Measurements from ENCODE around the gene TAS2R7.
"Not testable (repeated sequence)": the region's sequence is repeated elsewhere in the genome, so short reads cannot be mapped to it uniquely, and the experiment has no call there.

TAS2R7 gene

GRCh38 chr12:10802587-10802986, at the start of gene TAS2R7:
TAS2R7 (minus strand) TSS chr12:10802627; CDS start chr12:10802570, 57 bp downstream.
- H3K27ac Mint-ChIP-seq: no peak within 1 kb of the TSS
- no peak for DNase-seq
- no peaks in the 10 kb centered on the region for H3K36me3 Mint-ChIP-seq (ENCODE audit: low read depth)
- H3K4me1 Mint-ChIP-seq (ENCODE audit: low read depth): no peaks in the 10 kb centered on the region
- no peak within 1 kb of the TSS for H3K4me3 Mint-ChIP-seq
- no peaks in the 10 kb centered on the region for H3K9me3 Mint-ChIP-seq
- peaks cover 35% of the 10 kb centered on the region for H3K27me3 Mint-ChIP-seq

- no peak for DNase-seq
- Mint-ChIP-seq H3K4me3 (no peak overlapping the region), H3K36me3 (ENCODE audit: low read depth) (peaks cover 43% of the 10 kb centered on the region), H3K4me1 (ENCODE audit: low read depth) (peaks cover 48% of the 10 kb centered on the region), H3K27ac (no peak overlapping the region), H3K27me3 (no peaks in the 10 kb centered on the region), H3K9me3 (peaks cover 6% of the 10 kb centered on the region)
These were observed 48.9 kb upstream of the TAS2R7 start for GRCh38 chr12:10851243-10851858.

- no peak within 1 kb of the TSS for H3K27ac Mint-ChIP-seq
- no peak within 1 kb of the TSS for H3K4me3 Mint-ChIP-seq
- no peak for DNase-seq
- H3K36me3 Mint-ChIP-seq (ENCODE audit: low read depth): peaks cover 42% of the 10 kb centered on the region
- H3K9me3 Mint-ChIP-seq: no peaks in the 10 kb centered on the region
- H3K27me3 Mint-ChIP-seq: no peaks in the 10 kb centered on the region
- peaks cover 43% of the 10 kb centered on the region for H3K4me1 Mint-ChIP-seq (ENCODE audit: low read depth)
These were observed 47.0 kb upstream of the TAS2R7 start, which contains the start of gene PRR4 for GRCh38 chr12:10849425-10849878. PRR4 (minus strand) TSS chr12:10849475; CDS start chr12:10849437, 38 bp downstream.

DNA sequence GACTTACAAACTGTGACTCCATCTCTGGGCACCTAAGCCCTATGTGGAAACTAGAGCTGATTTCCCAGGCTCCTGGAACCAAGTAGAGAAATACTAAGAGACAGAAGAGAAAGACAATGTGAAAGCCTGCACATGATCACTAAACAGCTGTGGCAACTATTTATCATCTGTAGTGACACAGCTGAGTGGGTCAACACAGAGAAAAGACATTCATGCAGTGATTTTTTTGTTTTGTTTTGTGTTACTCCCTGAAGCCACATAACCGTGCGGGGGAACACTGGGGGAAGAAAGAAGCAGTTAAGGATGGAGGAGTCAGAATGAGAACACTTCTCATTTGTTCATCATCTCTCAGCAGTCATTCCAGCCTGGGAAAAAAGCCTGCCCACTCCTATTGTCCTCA, 45.3 kb upstream of the TAS2R7 start:
- H3K27me3 Mint-ChIP-seq: no peaks in the 10 kb centered on the region
- H3K4me3 Mint-ChIP-seq: no peak overlapping the region
- H3K27ac Mint-ChIP-seq: no peak overlapping the region
- no peak for DNase-seq
- H3K36me3 Mint-ChIP-seq (ENCODE audit: low read depth): peaks cover 48% of the 10 kb centered on the region
- H3K4me1 Mint-ChIP-seq (ENCODE audit: low read depth): peaks cover 34% of the 10 kb centered on the region
- H3K9me3 Mint-ChIP-seq: no peaks in the 10 kb centered on the region

DNA sequence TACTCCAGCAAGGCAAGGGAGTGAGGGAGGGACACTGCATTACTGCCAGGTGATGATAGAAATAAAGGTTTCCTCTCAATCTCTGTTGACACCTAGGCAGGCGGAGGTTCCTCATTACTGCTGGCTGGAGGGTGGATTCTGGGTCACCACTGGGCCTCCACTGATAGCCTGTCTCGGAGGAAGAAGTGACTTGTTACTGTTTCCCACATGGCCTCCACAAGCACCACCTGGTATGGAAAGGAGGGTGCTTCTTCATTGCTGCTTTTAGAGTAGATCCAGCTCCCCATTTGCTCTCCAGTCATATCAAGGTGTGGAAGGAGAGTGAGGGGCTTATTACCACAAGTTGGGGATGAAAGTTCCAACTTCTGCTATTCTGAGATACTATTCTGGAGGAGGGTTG, 40.4 kb upstream of the TAS2R7 start:
- Mint-ChIP-seq H3K4me1 (ENCODE audit: low read depth) (no peaks in the 10 kb centered on the region), H3K4me3 (no peak overlapping the region), H3K27ac (no peak overlapping the region), H3K36me3 (ENCODE audit: low read depth) (peaks cover 51% of the 10 kb centered on the region), H3K9me3 (peaks cover 5% of the 10 kb centered on the region), H3K27me3 (no peaks in the 10 kb centered on the region)
- DNase-seq: no peak

DNA sequence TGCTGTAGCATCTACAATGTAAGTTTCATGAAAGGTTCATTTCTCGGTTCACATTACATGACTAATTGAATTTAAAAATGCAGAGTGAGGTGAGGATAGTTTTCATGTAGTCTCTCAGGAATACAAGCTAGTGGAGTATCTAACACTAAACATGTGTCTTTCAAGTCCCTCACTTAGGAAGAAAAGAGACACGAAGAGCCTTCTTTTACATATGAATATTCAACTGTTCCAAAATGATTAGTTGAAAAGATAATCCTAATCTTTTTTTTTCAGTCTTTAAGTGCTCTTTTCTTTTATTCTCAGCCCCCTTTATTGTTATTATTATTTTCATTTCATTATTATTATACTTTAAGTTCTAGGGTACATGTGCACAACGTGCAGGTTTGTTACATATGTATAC, 36.0 kb upstream of the TAS2R7 start:
- no peak for DNase-seq
- Mint-ChIP-seq H3K27me3 (no peaks in the 10 kb centered on the region), H3K9me3 (peaks cover 9% of the 10 kb centered on the region), H3K36me3 (ENCODE audit: low read depth) (peaks cover 22% of the 10 kb centered on the region), H3K4me3 (no peak overlapping the region), H3K27ac (no peak overlapping the region), H3K4me1 (ENCODE audit: low read depth) (no peaks in the 10 kb centered on the region)

DNA sequence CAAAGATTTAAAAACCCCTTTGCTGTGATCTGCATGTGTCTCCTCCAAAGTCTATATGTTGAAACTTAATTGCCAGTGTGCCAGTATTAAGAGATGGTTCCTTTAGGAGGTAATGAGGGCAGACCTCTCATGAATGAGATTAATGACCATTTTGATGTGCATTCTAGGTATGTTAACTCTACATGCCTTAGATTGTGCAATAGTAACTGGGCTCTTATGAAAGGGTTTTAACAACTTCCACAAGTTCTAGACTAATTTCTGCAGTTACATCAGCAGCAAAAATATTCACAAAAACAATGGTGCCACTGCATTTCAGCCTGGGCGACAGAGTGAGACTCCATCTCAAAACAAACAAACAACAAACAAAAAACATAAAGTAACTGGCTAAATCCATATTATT, 27.6 kb upstream of the TAS2R7 start:
- H3K36me3 Mint-ChIP-seq (ENCODE audit: low read depth): no peaks in the 10 kb centered on the region
- H3K9me3 Mint-ChIP-seq: no peaks in the 10 kb centered on the region
- no peaks in the 10 kb centered on the region for H3K27me3 Mint-ChIP-seq
- no peaks in the 10 kb centered on the region for H3K4me1 Mint-ChIP-seq (ENCODE audit: low read depth)
- H3K4me3 Mint-ChIP-seq: no peak overlapping the region
- no peak for DNase-seq
- no peak overlapping the region for H3K27ac Mint-ChIP-seq

DNA sequence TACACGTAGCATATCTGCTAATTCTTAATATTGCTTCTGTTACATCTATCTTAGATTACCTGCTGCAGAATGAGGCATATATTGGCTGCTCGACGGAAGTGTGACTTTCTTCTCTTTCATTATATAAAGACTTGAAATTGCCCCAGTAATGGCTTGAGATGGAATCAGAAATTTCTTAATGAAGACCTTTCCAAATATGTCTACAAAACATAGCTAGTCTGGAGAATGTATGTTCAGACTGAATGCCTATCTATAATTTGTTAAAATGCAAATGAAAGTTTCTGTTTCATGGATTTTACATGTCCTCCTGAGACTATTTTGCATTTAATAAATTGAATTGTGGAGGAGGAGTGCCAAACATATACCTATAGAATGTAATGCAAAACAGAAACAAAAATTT, 23.8 kb upstream of the TAS2R7 start, which contains the start of gene TAS2R10:
TAS2R10 (minus strand) TSS at position 101 of the 400 bp plus-strand sequence; CDS start at position 12, 89 bp downstream.
- H3K4me3 Mint-ChIP-seq: no peak within 1 kb of the TSS
- no peaks in the 10 kb centered on the region for H3K27me3 Mint-ChIP-seq
- no peaks in the 10 kb centered on the region for H3K4me1 Mint-ChIP-seq (ENCODE audit: low read depth)
- no peak within 1 kb of the TSS for H3K27ac Mint-ChIP-seq
- DNase-seq: no peak
- H3K36me3 Mint-ChIP-seq (ENCODE audit: low read depth): no peaks in the 10 kb centered on the region
- H3K9me3 Mint-ChIP-seq: no peaks in the 10 kb centered on the region

DNA sequence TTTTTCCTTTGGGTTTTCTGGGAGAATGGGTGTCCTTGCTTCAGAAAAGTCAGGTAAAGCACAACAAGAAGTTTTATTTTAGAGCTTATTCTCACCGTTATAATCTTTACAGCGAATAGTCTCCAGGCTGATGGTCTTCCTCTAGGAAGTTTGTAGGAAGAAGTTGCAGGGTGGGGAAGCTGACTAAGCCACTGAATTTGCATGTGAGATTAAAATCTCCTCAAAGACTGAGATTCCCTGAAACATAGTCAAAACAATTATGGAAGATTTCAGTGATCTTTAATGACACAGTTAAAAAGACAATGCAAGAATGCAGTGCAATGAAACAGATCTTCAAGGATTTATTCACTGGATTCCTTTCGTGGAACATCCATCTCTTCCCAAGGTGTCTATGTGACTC, 22.5 kb upstream of the TAS2R7 start:
- Mint-ChIP-seq H3K4me3 (no peak overlapping the region), H3K36me3 (ENCODE audit: low read depth) (no peaks in the 10 kb centered on the region), H3K27me3 (no peaks in the 10 kb centered on the region), H3K9me3 (no peaks in the 10 kb centered on the region), H3K4me1 (ENCODE audit: low read depth) (no peaks in the 10 kb centered on the region), H3K27ac (no peak overlapping the region)
- no peak for DNase-seq

- H3K27ac Mint-ChIP-seq: no peak overlapping the region
- no peaks in the 10 kb centered on the region for H3K9me3 Mint-ChIP-seq
- H3K27me3 Mint-ChIP-seq: peaks cover 25% of the 10 kb centered on the region
- H3K4me3 Mint-ChIP-seq: no peak overlapping the region
- no peaks in the 10 kb centered on the region for H3K4me1 Mint-ChIP-seq (ENCODE audit: low read depth)
- no peaks in the 10 kb centered on the region for H3K36me3 Mint-ChIP-seq (ENCODE audit: low read depth)
- DNase-seq: no peak
These were observed 9.6 kb upstream of the TAS2R7 start for GRCh38 chr12:10811883-10812536.

DNA sequence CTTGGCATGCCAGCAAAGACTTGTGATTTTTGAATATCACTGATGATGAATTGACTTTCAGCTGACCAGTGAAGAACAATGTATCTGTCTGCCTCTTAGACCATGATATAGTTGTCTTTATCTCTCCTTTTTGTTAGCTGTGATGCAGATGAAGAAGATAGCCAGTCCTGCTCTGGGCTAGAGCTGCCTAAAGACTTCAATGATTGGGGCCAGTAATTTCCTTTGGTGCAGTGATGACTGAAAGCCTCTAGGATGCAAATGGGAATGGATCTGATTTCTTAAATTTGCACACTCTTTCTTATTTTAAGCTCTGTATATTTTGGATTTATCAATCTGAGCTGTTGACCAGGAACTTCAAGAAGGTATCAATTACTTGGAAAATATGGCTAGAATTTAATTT, 7.6 kb upstream of the TAS2R7 start, which contains the start of gene TAS2R9:
TAS2R9 (minus strand) TSS at position 101 of the 400 bp plus-strand sequence; CDS start at position 8, 93 bp downstream.
- Mint-ChIP-seq H3K4me1 (ENCODE audit: low read depth) (no peaks in the 10 kb centered on the region), H3K27ac (no peak within 1 kb of the TSS), H3K9me3 (no peaks in the 10 kb centered on the region), H3K36me3 (ENCODE audit: low read depth) (no peaks in the 10 kb centered on the region), H3K4me3 (no peak within 1 kb of the TSS), H3K27me3 (peaks cover 38% of the 10 kb centered on the region)
- DNase-seq: no peak

DNA sequence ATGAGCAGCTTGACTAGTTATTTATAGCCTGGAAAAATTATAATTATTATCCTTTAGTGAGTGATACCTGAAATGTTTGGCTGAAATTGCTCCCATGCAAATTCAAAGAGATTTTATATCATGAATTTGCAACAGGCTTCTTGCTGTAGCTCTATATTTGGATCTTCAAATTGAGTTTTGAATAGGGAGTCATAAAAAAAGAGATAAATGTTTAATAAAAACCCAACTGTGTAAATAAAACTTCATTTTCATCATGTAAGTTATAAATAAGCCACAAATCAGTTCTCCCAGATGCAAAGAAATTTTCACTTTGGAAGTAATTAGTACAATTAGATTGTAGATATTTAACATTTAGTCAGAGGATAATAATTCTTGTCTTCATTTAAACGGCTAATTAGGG, 4.8 kb upstream of the TAS2R7 start, which contains the start of gene TAS2R8:
TAS2R8 (minus strand) TSS at position 101 of the 400 bp plus-strand sequence. CDS start 306 bp downstream, outside the sequence.
- no peak within 1 kb of the TSS for H3K4me3 Mint-ChIP-seq
- no peaks in the 10 kb centered on the region for H3K36me3 Mint-ChIP-seq (ENCODE audit: low read depth)
- no peak within 1 kb of the TSS for H3K27ac Mint-ChIP-seq
- no peak for DNase-seq
- no peaks in the 10 kb centered on the region for H3K4me1 Mint-ChIP-seq (ENCODE audit: low read depth)
- no peaks in the 10 kb centered on the region for H3K9me3 Mint-ChIP-seq
- peaks cover 43% of the 10 kb centered on the region for H3K27me3 Mint-ChIP-seq

DNA sequence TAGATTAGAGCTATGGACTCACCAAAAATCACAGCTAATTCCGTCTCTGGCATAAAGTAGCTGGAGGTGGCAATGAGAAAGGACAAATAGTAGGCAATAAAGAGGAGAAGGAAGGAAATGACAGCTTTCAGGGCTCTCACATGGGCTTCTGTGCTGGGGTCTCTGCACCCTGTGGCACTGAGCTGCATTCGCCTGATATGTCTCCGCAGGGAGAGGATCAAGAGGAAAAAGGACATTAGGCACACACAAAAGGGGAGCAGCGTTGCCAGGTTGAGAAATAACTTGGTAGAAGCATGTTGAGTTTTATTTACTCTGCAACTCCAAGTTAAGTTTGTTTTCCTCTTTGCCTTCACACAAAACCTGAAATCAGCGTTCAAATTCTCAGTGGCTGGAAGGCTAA, 686 bp downstream of the TAS2R7 start:
- peaks cover 35% of the 10 kb centered on the region for H3K27me3 Mint-ChIP-seq
- no peak for DNase-seq
- no peaks in the 10 kb centered on the region for H3K4me1 Mint-ChIP-seq (ENCODE audit: low read depth)
- H3K9me3 Mint-ChIP-seq: no peaks in the 10 kb centered on the region
- H3K4me3 Mint-ChIP-seq: no peak overlapping the region
- no peak overlapping the region for H3K27ac Mint-ChIP-seq
- H3K36me3 Mint-ChIP-seq (ENCODE audit: low read depth): no peaks in the 10 kb centered on the region

DNA sequence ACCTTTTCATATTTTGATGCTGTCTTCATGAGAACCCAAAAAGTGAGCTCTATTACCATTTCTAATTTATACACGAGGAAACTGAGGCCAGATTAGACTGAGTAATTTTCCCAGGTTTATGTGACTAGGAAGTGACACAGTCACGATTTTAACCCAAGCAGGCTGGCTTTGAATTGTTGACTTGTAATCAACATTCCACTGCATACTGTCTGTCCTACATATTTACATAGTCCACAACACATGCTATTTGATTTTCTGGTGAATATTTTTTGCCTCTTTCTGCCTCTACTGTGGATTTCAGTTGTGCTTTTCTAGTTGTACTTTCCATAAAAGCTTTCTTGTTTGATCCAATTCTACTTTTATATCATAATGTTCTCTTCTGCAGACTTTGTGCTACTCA, 8.2 kb downstream of the TAS2R7 start:
- H3K4me1 Mint-ChIP-seq (ENCODE audit: low read depth): no peaks in the 10 kb centered on the region
- no peak overlapping the region for H3K27ac Mint-ChIP-seq
- H3K27me3 Mint-ChIP-seq: peaks cover 15% of the 10 kb centered on the region
- no peaks in the 10 kb centered on the region for H3K36me3 Mint-ChIP-seq (ENCODE audit: low read depth)
- H3K9me3 Mint-ChIP-seq: no peaks in the 10 kb centered on the region
- no peak for DNase-seq
- H3K4me3 Mint-ChIP-seq: no peak overlapping the region

- H3K36me3 Mint-ChIP-seq (ENCODE audit: low read depth); H3K4me3 Mint-ChIP-seq; H3K9me3 Mint-ChIP-seq; H3K27ac Mint-ChIP-seq; DNase-seq; H3K4me1 Mint-ChIP-seq (ENCODE audit: low read depth): not testable (repeated sequence)
- H3K27me3 Mint-ChIP-seq: peaks cover 12% of the 10 kb centered on the region
These were observed 10.7 kb downstream of the TAS2R7 start for GRCh38 chr12:10791769-10792168.

Measured in activated T-cell treated with anti-CD3 and anti-CD28 coated beads, Interleukin-2, amount 50 U/mL, for 24 hours (primary cell).